ENCODE data around the gene SLC19A2. TPM values are rescaled to one million over a fixed set of nuclear protein-coding genes. Genes with fewer than 3 reads are reported as not detected.

The SLC19A2 gene
- total RNA-seq, 1 experiment from 2014 or later, result 10.1 TPM

DNA sequence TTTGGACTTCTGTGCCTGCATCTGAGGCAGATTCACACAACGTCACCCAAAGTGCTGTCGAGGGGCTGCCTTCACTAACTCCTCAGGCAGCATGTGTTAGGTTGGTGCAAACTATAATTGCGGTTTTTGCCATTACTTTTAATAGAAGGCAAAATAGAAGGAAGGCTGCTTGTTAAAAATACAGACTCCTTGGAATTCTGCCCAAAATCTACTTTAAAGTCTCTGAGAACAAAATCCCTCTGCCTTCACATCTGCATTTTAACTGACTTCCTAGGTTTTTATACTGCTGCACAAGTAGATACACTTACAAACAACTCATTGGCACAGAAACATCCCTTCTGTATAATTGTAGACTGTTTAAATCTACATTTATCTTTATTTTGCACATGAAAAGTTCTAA is 41.3 kb upstream of the SLC19A2 start:
- ATAC-seq, result no peak
- no peak for DNase-seq (ENCODE audit: low read depth, low spot score)
- no peak overlapping the region for H3K4me3 ChIP-seq (replicated peaks in 1 of 2; ENCODE audit: low read depth in 1 of 2, low read length in 2 of 2)
- POLR2A ChIA-PET, result no interaction called here
- H3K9ac ChIP-seq (ENCODE audit: low read length), result no peak overlapping the region
- H3K79me2 ChIP-seq (ENCODE audit: insufficient read depth, low read length), result no peaks in the 10 kb centered on the region
- no peak overlapping the region for H3K4me2 ChIP-seq (ENCODE audit: low read length)
- H3K27ac ChIP-seq (ENCODE audit: low read depth, low read length), result no peak overlapping the region
- no peaks in the 10 kb centered on the region for H3K27me3 ChIP-seq (ENCODE audit: insufficient read depth, low read length)
- intact Hi-C loops (cut with micrococcal nuclease), result loop anchor here (5.0 kb wide), 1 partner anchor 40 kb away; the partner anchor contains the start of gene SLC19A2
- RAD21 ChIA-PET (ENCODE audit: low non-redundant PET in 1 of 2, low total read pairs in 2 of 2, uncharacterized antibody in 2 of 2, unreplicated experiment in 2 of 2), result no interaction called here
- H3K36me3 ChIP-seq (ENCODE audit: control insufficient read depth in 1 of 2, insufficient read depth in 2 of 2, low read length in 2 of 2), result no peaks in the 10 kb centered on the region
- H3K9me3 ChIP-seq (ENCODE audit: control insufficient read depth in 1 of 2, insufficient read depth in 1 of 2, low read depth in 1 of 2, low read length in 2 of 2), result no peaks in the 10 kb centered on the region
- BruUV-seq (replicated peaks), result no TSS peak
- no peak overlapping the region for H2AFZ ChIP-seq (ENCODE audit: low read depth, low read length, poor library complexity, severe bottlenecking)
- CTCF ChIA-PET, result no interaction called here
- H3K4me1 ChIP-seq (ENCODE audit: control insufficient read depth in 1 of 2, insufficient read depth in 2 of 2, low read length in 2 of 2), result peaks cover 23 to 40% of the 10 kb centered on the region in 2 experiments
- no peak for TF ChIP-seq EGR1 (IDR thresholded peaks at IDR 0.05; ENCODE audit: low read depth)
- TF ChIP-seq, protein P1, sequence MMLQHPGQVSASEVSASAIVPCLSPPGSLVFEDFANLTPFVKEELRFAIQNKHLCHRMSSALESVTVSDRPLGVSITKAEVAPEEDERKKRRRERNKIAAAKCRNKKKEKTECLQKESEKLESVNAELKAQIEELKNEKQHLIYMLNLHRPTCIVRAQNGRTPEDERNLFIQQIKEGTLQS (IDR thresholded peaks at IDR 0.05), result no peak
- TF ChIP-seq CEBPB (IDR thresholded peaks at IDR 0.05; ENCODE audit: low read depth), result no peak
- TF ChIP-seq ZNF274 (IDR thresholded peaks at IDR 0.05; ENCODE audit: low read depth, low read length), result no peak
- no peak for TF ChIP-seq TCF7L2 (IDR thresholded peaks at IDR 0.05; ENCODE audit: borderline replicate concordance, extremely low read depth, insufficient read depth, insufficient read length)
- no peak for TF ChIP-seq ELF1 (IDR thresholded peaks at IDR 0.05; ENCODE audit: borderline replicate concordance, low read depth)
- no peak for TF ChIP-seq FOSL1 (IDR thresholded peaks at IDR 0.05; ENCODE audit: low read depth)
- TF ChIP-seq RAD21 (IDR thresholded peaks at IDR 0.05; ENCODE audit: low read depth), result no peak
- no peak for TF ChIP-seq SIN3A (IDR thresholded peaks at IDR 0.05; ENCODE audit: low read depth)
- no peak for TF ChIP-seq SRF (IDR thresholded peaks at IDR 0.05; ENCODE audit: low read depth)
- no peak for TF ChIP-seq ZFX (IDR thresholded peaks at IDR 0.05)
- H3K9me2 ChIP-seq (ENCODE audit: insufficient read depth), result no peaks in the 10 kb centered on the region
- no peaks in the 10 kb centered on the region for H4K20me1 ChIP-seq (ENCODE audit: insufficient read depth)

DNA sequence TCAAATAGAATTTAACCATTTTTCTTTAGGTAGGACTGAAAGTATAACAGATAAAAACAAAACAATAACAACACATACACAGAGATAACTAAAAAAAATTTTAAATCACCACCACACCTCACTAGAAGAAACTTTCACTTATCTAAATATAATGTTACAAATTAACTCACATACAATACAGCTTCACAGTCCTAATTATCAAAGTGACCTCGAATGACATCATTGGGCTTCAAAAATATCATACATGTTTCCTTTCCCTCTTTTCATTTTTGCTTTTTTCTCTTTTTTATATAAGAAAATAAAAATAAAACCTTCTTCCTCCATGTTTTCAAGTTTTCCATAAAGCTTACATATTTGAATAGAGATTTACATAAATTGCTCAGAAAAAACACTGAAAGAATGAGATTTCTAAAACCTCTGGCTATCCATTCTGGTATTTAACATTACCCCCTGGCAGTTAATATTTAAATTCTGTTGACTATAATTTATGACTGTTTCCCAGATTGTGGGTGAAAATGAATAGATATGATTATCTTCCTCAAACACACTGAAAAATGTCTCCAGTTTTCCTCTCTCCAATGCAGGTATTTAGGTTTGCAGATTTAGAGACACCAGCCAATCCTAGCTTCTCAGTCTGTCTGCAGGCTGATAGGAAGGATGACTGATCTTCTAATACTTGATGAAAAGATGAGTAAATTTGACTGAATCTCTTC is 40.5 kb upstream of the SLC19A2 start:
- no peak for TF ChIP-seq JUND (IDR thresholded peaks at IDR 0.05)
- no peak for TF ChIP-seq POLR2AphosphoS5 (IDR thresholded peaks at IDR 0.05; ENCODE audit: low read depth, low read length)
- TF ChIP-seq ZNF274 (IDR thresholded peaks at IDR 0.05; ENCODE audit: low read depth, low read length), result no peak
- no peak for TF ChIP-seq CBX3 (IDR thresholded peaks at IDR 0.05; ENCODE audit: low read depth)
- no peak for TF ChIP-seq EZH2phosphoT487 (IDR thresholded peaks at IDR 0.05; ENCODE audit: borderline replicate concordance)
- TF ChIP-seq, protein P1 (IDR thresholded peaks at IDR 0.05), result no peak
- no peak for TF ChIP-seq ELF1 (IDR thresholded peaks at IDR 0.05; ENCODE audit: borderline replicate concordance, low read depth)
- no peak for TF ChIP-seq FOSL1 (IDR thresholded peaks at IDR 0.05; ENCODE audit: low read depth)
- TF ChIP-seq EGR1 (IDR thresholded peaks at IDR 0.05; ENCODE audit: low read depth), result no peak
- no peak for TF ChIP-seq POLR2A (IDR thresholded peaks at IDR 0.05; ENCODE audit: borderline replicate concordance, extremely low read depth, insufficient read depth, insufficient read length)
- TF ChIP-seq CEBPB (IDR thresholded peaks at IDR 0.05; ENCODE audit: low read depth), result no peak
- TF ChIP-seq, protein P2, sequence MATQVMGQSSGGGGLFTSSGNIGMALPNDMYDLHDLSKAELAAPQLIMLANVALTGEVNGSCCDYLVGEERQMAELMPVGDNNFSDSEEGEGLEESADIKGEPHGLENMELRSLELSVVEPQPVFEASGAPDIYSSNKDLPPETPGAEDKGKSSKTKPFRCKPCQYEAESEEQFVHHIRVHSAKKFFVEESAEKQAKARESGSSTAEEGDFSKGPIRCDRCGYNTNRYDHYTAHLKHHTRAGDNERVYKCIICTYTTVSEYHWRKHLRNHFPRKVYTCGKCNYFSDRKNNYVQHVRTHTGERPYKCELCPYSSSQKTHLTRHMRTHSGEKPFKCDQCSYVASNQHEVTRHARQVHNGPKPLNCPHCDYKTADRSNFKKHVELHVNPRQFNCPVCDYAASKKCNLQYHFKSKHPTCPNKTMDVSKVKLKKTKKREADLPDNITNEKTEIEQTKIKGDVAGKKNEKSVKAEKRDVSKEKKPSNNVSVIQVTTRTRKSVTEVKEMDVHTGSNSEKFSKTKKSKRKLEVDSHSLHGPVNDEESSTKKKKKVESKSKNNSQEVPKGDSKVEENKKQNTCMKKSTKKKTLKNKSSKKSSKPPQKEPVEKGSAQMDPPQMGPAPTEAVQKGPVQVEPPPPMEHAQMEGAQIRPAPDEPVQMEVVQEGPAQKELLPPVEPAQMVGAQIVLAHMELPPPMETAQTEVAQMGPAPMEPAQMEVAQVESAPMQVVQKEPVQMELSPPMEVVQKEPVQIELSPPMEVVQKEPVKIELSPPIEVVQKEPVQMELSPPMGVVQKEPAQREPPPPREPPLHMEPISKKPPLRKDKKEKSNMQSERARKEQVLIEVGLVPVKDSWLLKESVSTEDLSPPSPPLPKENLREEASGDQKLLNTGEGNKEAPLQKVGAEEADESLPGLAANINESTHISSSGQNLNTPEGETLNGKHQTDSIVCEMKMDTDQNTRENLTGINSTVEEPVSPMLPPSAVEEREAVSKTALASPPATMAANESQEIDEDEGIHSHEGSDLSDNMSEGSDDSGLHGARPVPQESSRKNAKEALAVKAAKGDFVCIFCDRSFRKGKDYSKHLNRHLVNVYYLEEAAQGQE (IDR thresholded peaks at IDR 0.05; ENCODE audit: low read depth), result no peak
- TF ChIP-seq SIN3A (IDR thresholded peaks at IDR 0.05; ENCODE audit: low read depth), result no peak
- TF ChIP-seq TCF7L2 (IDR thresholded peaks at IDR 0.05; ENCODE audit: borderline replicate concordance, extremely low read depth, insufficient read depth, insufficient read length), result no peak
- Histone ChIP-seq H3K4me2 (ENCODE audit: low read length) (no peak overlapping the region), H3K27me3 (ENCODE audit: insufficient read depth, low read length) (no peaks in the 10 kb centered on the region), H3K27ac (ENCODE audit: low read depth, low read length) (no peak overlapping the region), H3K79me2 (ENCODE audit: insufficient read depth, low read length) (no peaks in the 10 kb centered on the region), H3K36me3 (ENCODE audit: control insufficient read depth in 1 of 2, insufficient read depth in 2 of 2, low read length in 2 of 2) (no peaks in the 10 kb centered on the region), H3K9me2 (ENCODE audit: insufficient read depth) (no peaks in the 10 kb centered on the region), H2AFZ (ENCODE audit: low read depth, low read length, poor library complexity, severe bottlenecking) (no peak overlapping the region), H3K4me1 (ENCODE audit: control insufficient read depth in 1 of 2, insufficient read depth in 2 of 2, low read length in 2 of 2) (peaks cover 23 to 40% of the 10 kb centered on the region in 2 experiments), H4K20me1 (ENCODE audit: insufficient read depth) (no peaks in the 10 kb centered on the region), H3K4me3 (replicated peaks in 1 of 2; ENCODE audit: low read depth in 1 of 2, low read length in 2 of 2) (no peak overlapping the region), H3K9me3 (ENCODE audit: control insufficient read depth in 1 of 2, insufficient read depth in 1 of 2, low read depth in 1 of 2, low read length in 2 of 2) (no peaks in the 10 kb centered on the region), H3K9ac (ENCODE audit: low read length) (no peak overlapping the region)
- POLR2A ChIA-PET, result no interaction called here
- DNase-seq (ENCODE audit: low read depth, low spot score) (no peak), ATAC-seq (no peak)
- CTCF ChIA-PET, result no interaction called here
- BruUV-seq (replicated peaks), result no TSS peak
- RAD21 ChIA-PET (ENCODE audit: low non-redundant PET in 1 of 2, low total read pairs in 2 of 2, uncharacterized antibody in 2 of 2, unreplicated experiment in 2 of 2), result no interaction called here
- intact Hi-C loops (cut with micrococcal nuclease), result loop anchor here (5.0 kb wide), 1 partner anchor 39 kb away; the partner anchor contains the start of gene SLC19A2
